WTC11 (cell line): ENCODE results near the gene CRADD. TPM values are rescaled to one million over a fixed set of nuclear protein-coding genes. Genes with fewer than 3 reads are reported as not detected.

ENCODE experiments used
- ATAC-seq: fragments of 200-7000 bp; cut with Tn5 transposase; 2 replicates; pipeline ENCODE4 v1.10.0; 2021; ENCODE audit warnings: mild to moderate bottlenecking, moderate library complexity
- CTCF ChIA-PET: fragments of 300-600 bp; sonication (Branson Sonifier 250); formaldehyde crosslinking; loops from one replicate; lab custom pipeline; 2021; ENCODE audit warnings: antibody characterized with exemption; lab: Charles Lee
- POLR2A ChIA-PET: fragments of 350-600 bp; sonication (Branson Sonifier 250); formaldehyde crosslinking; loops from one replicate; lab custom pipeline; 2021; ENCODE audit warnings: antibody characterized with exemption; lab: Charles Lee
- DNase-seq: peaks from one replicate; pipeline ENCODE4 v3.0.0; 2021; ENCODE audit warnings: low spot score
- H3K27ac Mint-ChIP-seq: 2 replicates; pipeline ENCODE4 v1.8.0; 2021; ENCODE audit warnings: mixed read lengths
- H3K27me3 Mint-ChIP-seq: 2 replicates; pipeline ENCODE4 v1.8.0; 2021; ENCODE audit warnings: low read depth, mild to moderate bottlenecking, moderate library complexity, mixed read lengths
- H3K36me3 Mint-ChIP-seq: 2 replicates; pipeline ENCODE4 v1.8.0; 2021; ENCODE audit warnings: mixed read lengths
- H3K4me1 Mint-ChIP-seq: 2 replicates; pipeline ENCODE4 v1.8.0; 2022; ENCODE audit warnings: mixed read lengths
- H3K4me3 Mint-ChIP-seq: 2 replicates; pipeline ENCODE4 v1.8.0; 2021; ENCODE audit warnings: mild to moderate bottlenecking, moderate library complexity, mixed read lengths
- H3K9me3 Mint-ChIP-seq: 2 replicates; pipeline ENCODE4 v1.8.0; 2021; ENCODE audit warnings: mixed read lengths
- ATF6 ChIP-seq: sonication (generic); formaldehyde crosslinking; IDR thresholded peaks from 2 replicates; pipeline ENCODE4 v1.8.1; 2023; ENCODE audit warnings: mild to moderate bottlenecking, missing genetic modification reagents
- CBFB ChIP-seq: sonication (generic); formaldehyde crosslinking; IDR thresholded peaks from 2 replicates; pipeline ENCODE4 v1.8.1; 2022; ENCODE audit warnings: mild to moderate bottlenecking, low read depth, missing genetic modification reagents
- CDX4 ChIP-seq: fragments of 250-450 bp; sonication (Bioruptor Pico); IDR thresholded peaks from 2 replicates; pipeline ENCODE4 v1.9.0; 2021; ENCODE audit warnings: moderate library complexity, mild to moderate bottlenecking, inconsistent platforms, borderline replicate concordance
- CREB1 ChIP-seq: sonication (generic); formaldehyde crosslinking; IDR thresholded peaks from 2 replicates; pipeline ENCODE4 v1.8.0; 2023; ENCODE audit warnings: mild to moderate bottlenecking, missing genetic modification reagents
- E2F1 ChIP-seq: sonication (generic); formaldehyde crosslinking; IDR thresholded peaks from 2 replicates; pipeline ENCODE4 v1.8.0; 2022; ENCODE audit warnings: mild to moderate bottlenecking, missing genetic modification reagents
- EMX1 ChIP-seq: fragments of 250-450 bp; sonication (Bioruptor Pico); IDR thresholded peaks from 2 replicates; pipeline ENCODE4 v1.8.0; 2021; ENCODE audit warnings: mild to moderate bottlenecking
- ETV6 ChIP-seq: sonication (generic); formaldehyde crosslinking; IDR thresholded peaks from 2 replicates; pipeline ENCODE4 v1.8.1; 2022; ENCODE audit warnings: mild to moderate bottlenecking, missing genetic modification reagents
- FOXK1 ChIP-seq: sonication (generic); formaldehyde crosslinking; IDR thresholded peaks from 2 replicates; pipeline ENCODE4 v1.8.0; 2022; ENCODE audit warnings: mild to moderate bottlenecking, moderate library complexity, missing genetic modification reagents
- FOXP1 ChIP-seq: sonication (generic); formaldehyde crosslinking; IDR thresholded peaks from 2 replicates; pipeline ENCODE4 v1.8.0; 2022; ENCODE audit warnings: missing genetic modification reagents, mild to moderate bottlenecking, moderate library complexity, borderline replicate concordance
- HMGA2 ChIP-seq: fragments of 250-450 bp; sonication (Bioruptor Pico); IDR thresholded peaks from 2 replicates; pipeline ENCODE4 v1.4.0; 2021; ENCODE audit warnings: mild to moderate bottlenecking, moderate library complexity
- JAZF1 ChIP-seq: fragments of 250-450 bp; sonication (Bioruptor Pico); IDR thresholded peaks from 2 replicates; pipeline ENCODE4 v1.9.0; 2021; ENCODE audit warnings: moderate library complexity, mild to moderate bottlenecking, inconsistent platforms
- MXD4 ChIP-seq: fragments of 250-450 bp; sonication (Bioruptor Pico); IDR thresholded peaks from 2 replicates; pipeline ENCODE4 v1.8.0; 2021; ENCODE audit warnings: mild to moderate bottlenecking, moderate library complexity, borderline replicate concordance
- MYBL2 ChIP-seq: sonication (generic); formaldehyde crosslinking; IDR thresholded peaks from 2 replicates; pipeline ENCODE4 v1.8.1; 2023; ENCODE audit warnings: mild to moderate bottlenecking, moderate library complexity, missing genetic modification reagents
- NFE2L1 ChIP-seq: sonication (generic); formaldehyde crosslinking; IDR thresholded peaks from 2 replicates; pipeline ENCODE4 v1.8.1; 2023; ENCODE audit warnings: missing genetic modification reagents
- PRRX2 ChIP-seq: fragments of 250-450 bp; sonication (Bioruptor Pico); IDR thresholded peaks from 2 replicates; pipeline ENCODE4 v1.8.0; 2021; ENCODE audit warnings: mild to moderate bottlenecking
- RORB ChIP-seq: fragments of 250-450 bp; sonication (Bioruptor Pico); IDR thresholded peaks from 2 replicates; pipeline ENCODE4 v1.9.0; 2021; ENCODE audit warnings: mild to moderate bottlenecking
- SOX15 ChIP-seq: fragments of 250-450 bp; sonication (Bioruptor Pico); IDR thresholded peaks from 2 replicates; pipeline ENCODE4 v1.9.0; 2021; ENCODE audit warnings: mild to moderate bottlenecking
- STAT6 ChIP-seq: sonication (generic); formaldehyde crosslinking; conservative IDR thresholded peaks from 2 replicates; pipeline ENCODE4 v1.8.1; 2023; ENCODE audit warnings: mild to moderate bottlenecking, low read depth, missing genetic modification reagents, moderate library complexity
- TEAD4 ChIP-seq: sonication (generic); formaldehyde crosslinking; IDR thresholded peaks from 2 replicates; pipeline ENCODE4 v1.8.0; 2022; ENCODE audit warnings: mild to moderate bottlenecking, missing genetic modification reagents
- TP53 ChIP-seq: sonication (generic); formaldehyde crosslinking; IDR thresholded peaks from 2 replicates; pipeline ENCODE4 v1.8.1; 2023; ENCODE audit warnings: mild to moderate bottlenecking, missing genetic modification reagents
- ZNF121 ChIP-seq: sonication (generic); formaldehyde crosslinking; IDR thresholded peaks from 2 replicates; pipeline ENCODE4 v1.8.0; 2023; ENCODE audit warnings: missing genetic modification reagents
- total RNA-seq: library from RNA; stranded (reverse); gene quantifications from 3 replicates; pipeline ENCODE4 v1.2.3, GENCODE V29; 2021
- TF ChIP-seq, protein P1 (sequence below): sonication (generic); formaldehyde crosslinking; IDR thresholded peaks from 2 replicates; pipeline ENCODE4 v1.8.1; 2022; ENCODE audit warnings: low read depth, mild to moderate bottlenecking, moderate library complexity, missing genetic modification reagents, borderline replicate concordance

CRADD gene
- total RNA-seq, 1 experiment from 2014 or later: 11.6 TPM

DNA sequence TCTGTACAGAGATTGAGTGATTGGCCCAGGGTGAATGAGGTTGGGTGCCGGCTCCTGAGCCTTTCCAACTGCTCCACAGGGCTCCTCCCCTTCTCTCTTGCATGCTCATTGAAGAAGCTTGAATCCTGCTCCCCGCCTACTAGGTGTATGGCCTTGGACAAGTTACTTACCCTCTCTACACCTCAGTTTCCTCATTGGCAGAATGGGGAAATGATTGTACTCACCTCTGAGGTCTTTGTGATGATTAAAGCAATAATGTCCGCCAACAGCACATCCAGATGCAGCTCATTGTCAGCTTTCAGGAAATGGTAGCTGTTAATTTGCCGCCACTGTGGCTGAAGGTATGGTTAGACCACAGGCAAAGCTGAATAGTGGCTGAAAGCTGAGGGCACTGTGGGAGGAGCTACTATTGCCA is 174.1 kb downstream of the CRADD start:
- Mint-ChIP-seq H3K27ac (no peak overlapping the region), H3K36me3 (no peaks in the 10 kb centered on the region), H3K4me3 (no peak overlapping the region), H3K4me1 (peaks cover 18% of the 10 kb centered on the region), H3K9me3 (peaks cover 4% of the 10 kb centered on the region), H3K27me3 (no peaks in the 10 kb centered on the region)
- ChIA-PET CTCF (interaction anchor here (0.7 to 1.6 kb wide), 4 partner anchors 8 to 282 kb away, joined by 3 to 11 read pairs (median 3); no protein-coding TSS in a partner anchor), POLR2A (no interaction called here)
- DNase-seq (no peak), ATAC-seq (peak; percentile 46)
- TF ChIP-seq TP53 (CRISPR knock-in tag) (no peak), JAZF1 (CRISPR knock-in tag) (no peak), HMGA2 (no peak), PRRX2 (CRISPR knock-in tag) (no peak), MYBL2 (CRISPR knock-in tag) (no peak), SOX15 (no peak), CBFB (no peak), STAT6 (CRISPR knock-in tag) (no peak), CDX4 (CRISPR knock-in tag) (no peak), ATF6 (CRISPR knock-in tag) (no peak)

- DNase-seq (no peak), ATAC-seq (no peak)
- peak overlapping the region; percentile 73; the same call in 1 of the 2 replicates for H3K27ac Mint-ChIP-seq
- no peaks in the 10 kb centered on the region for H3K36me3 Mint-ChIP-seq
- H3K4me1 Mint-ChIP-seq: peaks cover 18% of the 10 kb centered on the region
- no peak for TF ChIP-seq FOXK1
- TF ChIP-seq MXD4 (CRISPR knock-in tag): no peak
- TF ChIP-seq ZNF121 (CRISPR knock-in tag): no peak
- TF ChIP-seq MYBL2 (CRISPR knock-in tag): no peak
- TF ChIP-seq EMX1 (CRISPR knock-in tag): no peak
- no peak for TF ChIP-seq CREB1 (CRISPR knock-in tag)
- TF ChIP-seq FOXP1 (CRISPR knock-in tag): no peak
- TF ChIP-seq TEAD4 (CRISPR knock-in tag): no peak
- TF ChIP-seq, protein P1, sequence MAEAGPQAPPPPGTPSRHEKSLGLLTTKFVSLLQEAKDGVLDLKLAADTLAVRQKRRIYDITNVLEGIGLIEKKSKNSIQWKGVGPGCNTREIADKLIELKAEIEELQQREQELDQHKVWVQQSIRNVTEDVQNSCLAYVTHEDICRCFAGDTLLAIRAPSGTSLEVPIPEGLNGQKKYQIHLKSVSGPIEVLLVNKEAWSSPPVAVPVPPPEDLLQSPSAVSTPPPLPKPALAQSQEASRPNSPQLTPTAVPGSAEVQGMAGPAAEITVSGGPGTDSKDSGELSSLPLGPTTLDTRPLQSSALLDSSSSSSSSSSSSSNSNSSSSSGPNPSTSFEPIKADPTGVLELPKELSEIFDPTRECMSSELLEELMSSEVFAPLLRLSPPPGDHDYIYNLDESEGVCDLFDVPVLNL: no peak
- no peak for TF ChIP-seq RORB
- no peak for TF ChIP-seq E2F1 (CRISPR knock-in tag)
- TF ChIP-seq ETV6 (CRISPR knock-in tag): no peak
- no peak for TF ChIP-seq NFE2L1 (CRISPR knock-in tag)
- H3K27me3 Mint-ChIP-seq: no peaks in the 10 kb centered on the region
- no peak overlapping the region for H3K4me3 Mint-ChIP-seq
- ChIA-PET POLR2A (no interaction called here), CTCF (interaction anchor here (1.6 kb wide), 1 partner anchor 250 kb away, joined by 11 read pairs; no protein-coding TSS in a partner anchor)
- peaks cover 4% of the 10 kb centered on the region for H3K9me3 Mint-ChIP-seq
Observed at GRCh38 chr12:93852173-93852591, 175.0 kb downstream of the CRADD start.
